ENCODE measurements around the gene SEPTIN10.
"Not testable (repeated sequence)": the region's sequence is repeated elsewhere in the genome, so short reads cannot be mapped to it uniquely, and the experiment has no call there.

The SEPTIN10 gene

DNA sequence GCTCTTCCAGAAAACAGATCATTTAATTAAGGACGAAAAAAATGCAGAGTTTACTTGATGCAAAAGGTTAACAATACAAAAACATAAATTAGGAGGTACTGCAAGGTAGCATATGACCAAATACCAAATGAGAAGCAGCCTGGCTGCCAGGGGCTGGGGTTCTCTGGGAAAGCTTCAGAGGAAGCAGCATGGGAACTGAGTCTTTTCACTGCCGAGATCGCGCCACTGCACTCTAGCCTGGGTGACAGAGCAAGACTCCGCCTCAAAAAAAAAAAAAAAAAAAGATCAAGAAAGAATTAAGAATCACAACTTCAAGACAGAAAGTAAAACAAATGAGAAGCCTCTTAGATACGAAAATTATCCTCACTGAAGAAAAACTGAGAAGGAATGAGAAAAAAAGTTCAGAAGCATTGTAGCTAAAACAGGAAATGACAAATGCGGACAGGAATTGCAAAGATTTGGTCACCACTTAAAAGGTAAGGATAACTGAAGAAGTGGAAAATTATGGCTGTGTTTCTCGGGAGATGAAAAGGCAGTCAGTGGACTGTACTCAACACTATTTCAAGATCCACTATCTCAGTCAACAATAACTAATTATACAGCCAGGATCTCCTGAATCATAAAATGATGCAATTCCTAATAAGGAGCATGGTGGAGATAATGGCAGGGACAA, 4.3 kb downstream of the SEPTIN10 start:
- Histone ChIP-seq H3K27ac (peak overlapping the region in 8 of 21 experiments; percentile 8 to 54 (median 24)), H3K4me3 (no peak overlapping the region)

- no peak overlapping the region for H3K27ac ChIP-seq
- no peak overlapping the region for H3K4me3 ChIP-seq
These were observed 6.0 kb downstream of the SEPTIN10 start for GRCh38 chr2:109607766-109608165.

GRCh38 chr2:109604597-109604996, 9.2 kb downstream of the SEPTIN10 start:
- H3K4me3 ChIP-seq, result no peak overlapping the region
- H3K27ac ChIP-seq, result peak overlapping the region in 1 of 21 experiments; percentile 20

DNA sequence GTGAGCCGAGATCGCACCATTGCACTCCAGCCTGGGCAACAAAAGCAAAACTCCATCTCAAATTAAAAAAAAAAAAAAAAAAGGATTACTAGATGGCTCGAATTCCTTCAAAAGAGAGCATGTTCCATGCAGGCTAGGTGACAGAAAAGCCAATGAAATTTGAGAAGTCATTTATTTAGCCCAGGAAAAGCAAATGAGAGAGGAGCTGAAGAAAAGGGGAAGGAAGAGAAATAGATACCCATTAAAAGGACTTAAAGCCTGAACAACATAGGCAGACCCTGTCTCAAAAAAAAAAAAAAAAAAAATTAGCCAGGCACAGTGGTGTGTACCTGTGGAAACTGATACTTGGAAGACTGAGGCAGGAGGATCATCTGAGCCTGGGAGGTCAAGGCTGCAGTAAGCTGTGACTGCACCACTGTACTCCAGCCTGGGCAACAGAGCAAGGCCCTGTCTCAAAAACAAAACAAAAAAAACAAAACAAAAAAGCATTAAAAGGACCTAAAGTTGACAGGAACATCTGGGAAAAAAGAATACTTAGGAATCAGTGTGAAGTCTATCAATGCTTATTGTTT, 11.1 kb downstream of the SEPTIN10 start:
- no peak overlapping the region for H3K27ac ChIP-seq

DNA sequence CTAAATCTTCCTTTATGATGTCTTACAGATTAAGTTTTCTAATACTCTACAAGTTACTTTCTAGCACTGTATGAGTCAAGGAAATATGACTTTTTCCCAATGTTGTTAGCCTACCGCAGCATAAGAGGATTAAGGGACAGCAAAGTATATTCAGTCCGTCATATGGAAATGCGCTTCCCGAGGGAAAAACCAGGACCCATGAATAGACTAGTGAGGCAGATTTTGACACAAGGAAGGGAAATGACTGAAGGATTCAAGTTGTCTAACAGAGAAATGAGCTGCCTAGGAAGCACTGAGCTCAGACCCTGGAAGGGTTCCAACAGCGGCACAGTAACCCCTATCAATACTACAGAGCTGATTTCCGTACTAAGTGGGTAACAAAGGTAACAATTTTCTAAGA, 12.0 kb downstream of the SEPTIN10 start:
- Histone ChIP-seq H3K27ac (no peak overlapping the region), H3K4me3 (no peak overlapping the region)

More for the DNA sequence above, 11.1 kb downstream of the SEPTIN10 start:
- H3K4me3 ChIP-seq, result no peak overlapping the region

DNA sequence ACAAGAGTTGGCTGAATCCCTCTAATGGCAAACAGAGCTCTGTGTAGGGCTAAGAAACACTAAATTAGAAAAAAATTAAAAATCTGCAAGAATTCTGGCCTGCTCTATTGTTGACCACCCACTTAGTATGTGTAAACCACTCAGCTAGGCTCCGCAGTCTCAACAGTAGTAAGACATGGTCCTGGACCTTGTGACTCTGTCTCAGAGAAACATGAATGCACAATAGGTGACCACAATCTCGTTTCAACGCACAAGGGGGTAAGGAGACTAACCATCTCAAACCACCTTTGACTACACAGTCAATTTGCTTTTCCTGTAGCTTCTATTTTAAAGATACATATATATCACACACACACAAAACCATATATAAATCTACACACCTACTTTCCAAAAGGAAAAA, 16.5 kb downstream of the SEPTIN10 start:
- Histone ChIP-seq H3K27ac (no peak overlapping the region), H3K4me3 (no peak overlapping the region)

- Histone ChIP-seq H3K27ac (no peak overlapping the region), H3K4me3 (no peak overlapping the region)
These were observed 18.1 kb downstream of the SEPTIN10 start for GRCh38 chr2:109595644-109596043.

DNA sequence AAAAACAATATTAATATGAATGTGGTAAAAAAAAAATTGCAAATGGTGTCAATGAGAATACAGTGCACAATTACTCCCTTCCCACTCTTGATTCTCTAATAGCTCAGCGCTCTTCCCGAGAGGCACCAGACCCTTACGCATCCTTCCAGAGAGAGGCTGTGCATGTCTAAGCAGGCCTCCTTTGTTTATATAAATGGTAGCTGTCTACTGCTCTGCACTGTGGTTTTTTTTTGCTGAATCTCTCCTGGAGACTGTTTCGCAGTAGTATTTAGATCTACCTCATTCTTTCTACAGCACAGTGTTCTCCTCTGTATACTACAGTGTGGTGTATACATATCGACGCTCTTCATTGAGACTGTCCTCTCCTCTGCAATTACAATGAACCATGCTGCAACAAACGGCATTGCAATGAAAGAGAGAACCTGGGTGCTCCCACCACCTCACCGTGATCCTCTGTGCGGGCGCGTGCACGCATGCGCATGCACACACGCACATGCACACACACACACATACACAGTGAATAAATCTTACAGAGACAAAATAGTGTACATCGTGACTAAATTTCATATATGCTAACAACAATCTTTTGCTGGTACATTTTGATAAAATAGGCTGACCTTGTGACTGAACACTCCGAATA, 19.4 kb downstream of the SEPTIN10 start:
- Histone ChIP-seq H3K27ac (no peak overlapping the region), H3K4me3 (no peak overlapping the region)

DNA sequence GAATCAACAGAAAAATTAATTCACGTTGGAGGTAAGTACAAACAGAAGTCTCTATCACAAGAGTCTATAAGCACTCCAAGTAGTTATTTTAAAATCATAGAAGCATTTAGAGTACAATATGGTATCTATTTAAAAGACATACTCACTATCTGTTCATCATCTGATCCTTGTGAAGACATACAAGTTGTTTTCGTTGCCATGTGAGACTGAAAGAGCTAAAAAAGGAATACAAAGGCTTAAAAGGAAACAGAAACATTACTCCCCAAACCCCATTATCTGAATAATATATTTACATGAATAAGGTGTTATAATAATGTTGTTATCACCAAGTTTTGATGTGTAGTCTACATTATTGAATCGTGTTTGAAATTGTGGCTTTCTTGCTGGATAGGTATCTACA, 20.9 kb downstream of the SEPTIN10 start:
- H3K27ac ChIP-seq, result no peak overlapping the region
- H3K4me3 ChIP-seq, result no peak overlapping the region

DNA sequence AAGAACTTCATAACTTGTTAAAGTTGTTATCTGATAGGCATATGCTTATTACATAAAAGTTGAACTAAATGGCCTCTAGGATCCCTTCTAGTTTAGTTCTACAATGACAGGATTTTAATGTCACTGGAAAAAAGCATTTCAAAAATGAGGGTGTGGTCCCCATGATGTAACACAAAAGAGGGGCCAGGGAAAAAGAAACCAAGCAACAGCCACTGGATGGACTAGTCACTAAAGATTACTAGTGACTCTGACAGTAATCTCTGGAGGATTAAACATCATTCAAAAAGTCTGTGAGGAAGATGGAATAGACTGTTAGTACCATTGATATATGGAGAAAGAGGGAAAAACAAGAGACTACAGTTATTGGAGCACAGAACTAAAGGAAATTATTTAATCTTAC, 22.6 kb downstream of the SEPTIN10 start:
- Histone ChIP-seq H3K27ac (no peak overlapping the region), H3K4me3 (no peak overlapping the region)

DNA sequence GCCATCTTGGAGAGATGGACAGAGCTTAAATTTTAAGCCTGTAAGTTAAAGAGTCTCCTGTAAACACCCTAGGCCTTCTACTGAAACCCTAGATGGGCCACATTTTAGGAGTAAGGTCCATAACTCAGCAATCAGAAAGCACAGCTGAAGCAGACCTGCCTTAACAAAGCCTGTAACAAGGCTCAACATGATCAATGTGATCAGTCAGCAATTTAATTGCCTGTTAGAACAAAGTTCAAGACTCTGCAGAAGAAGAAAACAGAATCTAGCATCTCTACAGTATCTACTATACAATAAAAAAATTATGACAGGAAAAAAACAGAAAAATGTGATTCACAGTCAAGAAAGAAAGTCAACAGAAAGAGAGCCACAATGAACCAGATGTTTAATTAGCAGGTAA, 27.1 kb downstream of the SEPTIN10 start:
- H3K27ac ChIP-seq, result no peak overlapping the region

DNA sequence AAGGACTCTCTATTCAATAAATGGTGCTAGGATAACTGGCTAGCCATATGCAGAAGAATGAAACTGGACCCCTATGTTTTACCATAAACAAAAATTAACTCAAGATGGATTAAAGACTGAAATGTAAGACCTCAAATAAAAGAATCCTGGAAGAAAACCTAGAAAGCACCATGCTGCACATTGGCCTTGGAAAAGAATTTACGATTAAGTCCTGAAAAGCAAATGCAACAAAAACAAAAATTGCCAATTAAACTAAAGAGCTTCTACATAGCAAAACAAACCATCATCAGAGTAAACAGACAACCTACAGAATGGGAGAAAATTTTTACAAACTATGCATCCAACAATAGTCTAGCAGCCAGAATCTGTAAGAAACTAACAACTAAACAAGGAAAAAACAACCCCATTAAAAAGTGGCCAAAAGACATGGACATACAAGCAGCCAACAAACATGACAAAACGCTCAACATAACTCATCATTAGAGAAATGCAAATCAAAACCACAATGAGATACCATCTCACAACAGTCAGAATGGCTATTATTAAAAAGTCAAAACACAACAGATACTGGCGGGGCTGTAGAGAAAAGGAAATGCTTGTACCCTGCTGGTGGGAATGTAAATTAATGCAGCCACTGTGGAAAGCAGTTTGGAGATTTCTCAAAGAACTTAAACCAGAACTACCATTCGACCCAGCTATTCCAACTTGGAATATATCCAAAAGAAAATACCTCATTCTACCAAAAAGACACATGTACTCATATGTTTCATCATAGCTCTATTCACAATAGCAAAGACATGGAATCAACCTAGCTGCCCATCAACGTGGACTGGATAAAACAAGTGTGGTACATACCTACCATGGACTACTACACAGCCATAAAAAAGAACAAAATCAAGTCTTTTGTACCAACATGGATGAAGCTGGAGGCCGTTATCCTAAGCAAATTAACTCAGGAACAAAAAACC, 30.6 kb downstream of the SEPTIN10 start:
- Histone ChIP-seq H3K4me3 (no peak overlapping the region), H3K27ac (no peak overlapping the region)

More for the DNA sequence above, 27.1 kb downstream of the SEPTIN10 start:
- no peak overlapping the region for H3K4me3 ChIP-seq

- not testable (repeated sequence) for H3K27ac ChIP-seq, H3K4me3 ChIP-seq
These were observed 36.1 kb downstream of the SEPTIN10 start for GRCh38 chr2:109577630-109578029.

- H3K27ac ChIP-seq, result no peak overlapping the region
- no peak overlapping the region for H3K4me3 ChIP-seq
These were observed 38.4 kb downstream of the SEPTIN10 start for GRCh38 chr2:109575373-109575772.

- Histone ChIP-seq H3K4me3 (no peak overlapping the region), H3K27ac (no peak overlapping the region)
These were observed 49.7 kb downstream of the SEPTIN10 start for GRCh38 chr2:109563980-109564550.

DNA sequence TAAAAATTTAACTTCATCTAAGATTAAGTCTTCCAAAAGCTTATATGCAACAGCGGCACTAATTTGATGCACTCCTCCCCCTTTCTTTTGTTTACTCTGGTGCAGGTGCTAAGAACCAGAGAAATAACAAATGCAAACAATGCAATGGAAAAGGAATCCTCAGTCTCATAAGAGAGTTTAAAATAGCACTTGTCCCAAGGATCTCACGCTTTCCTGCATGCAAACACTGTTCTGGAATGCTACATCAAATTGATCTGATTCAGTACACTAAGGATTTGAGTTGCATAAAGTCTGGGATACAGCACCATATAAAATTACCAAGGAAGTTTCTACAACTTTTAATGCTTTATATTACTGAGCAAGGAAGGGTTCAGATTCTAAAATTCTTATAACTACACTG, 50.5 kb downstream of the SEPTIN10 start:
- Histone ChIP-seq H3K27ac (no peak overlapping the region), H3K4me3 (no peak overlapping the region)

GRCh38 chr2:109562421-109562820, 51.3 kb downstream of the SEPTIN10 start:
- Histone ChIP-seq H3K27ac (no peak overlapping the region), H3K4me3 (no peak overlapping the region)

GRCh38 chr2:109560265-109560664, 53.5 kb downstream of the SEPTIN10 start:
- Histone ChIP-seq H3K27ac (peak overlapping the region in 1 of 21 experiments; percentile 18), H3K4me3 (no peak overlapping the region)

GRCh38 chr2:109558076-109558882, 55.5 kb downstream of the SEPTIN10 start:
- peak overlapping the region in 2 of 21 experiments; percentile 34 for H3K27ac ChIP-seq

More at GRCh38 chr2:109558076-109558882, 55.5 kb downstream of the SEPTIN10 start:
- no peak overlapping the region for H3K4me3 ChIP-seq
